GM08714 (cell line): ENCODE measurements around the gene NSFL1C.

Experiments used
- H3K4me3 ChIP-seq: fragments of 200-500 bp; sonication (Bioruptor generic); 2 replicates; pipeline ENCODE4 v1.5.1; 2014; ENCODE audit warnings: mild to moderate bottlenecking, low read length, inconsistent platforms
- ZNF274 ChIP-seq: IDR thresholded peaks from 2 replicates; pipeline ENCODE4 v1.6.1; 2012; ENCODE audit warnings: mild to moderate bottlenecking, low read depth, low read length

NSFL1C gene

GRCh38 chr20:1429143-1429728, 37.4 kb downstream of the NSFL1C start:
- no peak for TF ChIP-seq ZNF274
- no peak overlapping the region for H3K4me3 ChIP-seq

GRCh38 chr20:1427457-1428054, 39.1 kb downstream of the NSFL1C start:
- TF ChIP-seq ZNF274, result no peak
- no peak overlapping the region for H3K4me3 ChIP-seq

GRCh38 chr20:1426231-1426849, 40.3 kb downstream of the NSFL1C start:
- H3K4me3 ChIP-seq, result no peak overlapping the region
- TF ChIP-seq ZNF274, result no peak

GRCh38 chr20:1424336-1424735, 42.3 kb downstream of the NSFL1C start:
- TF ChIP-seq ZNF274, result no peak
- H3K4me3 ChIP-seq, result no peak overlapping the region

GRCh38 chr20:1423625-1424106, 43.0 kb downstream of the NSFL1C start:
- TF ChIP-seq ZNF274, result no peak
- no peak overlapping the region for H3K4me3 ChIP-seq

- no peak overlapping the region for H3K4me3 ChIP-seq
- TF ChIP-seq ZNF274, result no peak
Observed at GRCh38 chr20:1423206-1423605, 43.4 kb downstream of the NSFL1C start.

- H3K4me3 ChIP-seq, result no peak overlapping the region
- no peak for TF ChIP-seq ZNF274
Observed at GRCh38 chr20:1422753-1423152, 43.9 kb downstream of the NSFL1C start.

GRCh38 chr20:1420066-1420465, 46.6 kb downstream of the NSFL1C start:
- no peak for TF ChIP-seq ZNF274

GRCh38 chr20:1418350-1418749, 48.3 kb downstream of the NSFL1C start:
- H3K4me3 ChIP-seq, result no peak overlapping the region
- TF ChIP-seq ZNF274, result no peak

More at GRCh38 chr20:1420066-1420465, 46.6 kb downstream of the NSFL1C start:
- H3K4me3 ChIP-seq, result no peak overlapping the region

- no peak for TF ChIP-seq ZNF274
- H3K4me3 ChIP-seq, result no peak overlapping the region
Observed at GRCh38 chr20:1417790-1418189, 48.9 kb downstream of the NSFL1C start.

GRCh38 chr20:1417273-1417672, 49.4 kb downstream of the NSFL1C start:
- TF ChIP-seq ZNF274, result no peak
- H3K4me3 ChIP-seq, result no peak overlapping the region

- TF ChIP-seq ZNF274, result no peak
- H3K4me3 ChIP-seq, result no peak overlapping the region
Observed at GRCh38 chr20:1415667-1416468, 50.8 kb downstream of the NSFL1C start.

GRCh38 chr20:1414982-1415381, 51.7 kb downstream of the NSFL1C start:
- no peak overlapping the region for H3K4me3 ChIP-seq
- TF ChIP-seq ZNF274, result no peak

GRCh38 chr20:1405801-1406200, 60.8 kb downstream of the NSFL1C start:
- H3K4me3 ChIP-seq, result no peak overlapping the region
- TF ChIP-seq ZNF274, result no peak
